ENCODE results near the gene SYNDIG1. TPM values are rescaled to one million over a fixed set of nuclear protein-coding genes. Genes with fewer than 3 reads are reported as not detected.

SYNDIG1 gene
- total RNA-seq, 2 experiments from 2014 or later, result not detected

- Mint-ChIP-seq H3K4me1 (ENCODE audit: low read depth) (no peaks in the 10 kb centered on the region), H3K36me3 (ENCODE audit: low read depth) (no peaks in the 10 kb centered on the region), H3K9me3 (ENCODE audit: insufficient read depth) (no peaks in the 10 kb centered on the region), H3K4me3 (no peak overlapping the region), H3K27ac (no peak overlapping the region), H3K27me3 (ENCODE audit: low read depth) (peaks cover 4% of the 10 kb centered on the region)
- POLR2A ChIA-PET, result no interaction called here
- DNase-seq (no peak), ATAC-seq (no peak)
- CTCF ChIA-PET, result no interaction called here
Measured at GRCh38 chr20:24702501-24703283, 233.3 kb downstream of the SYNDIG1 start.

- Mint-ChIP-seq H3K4me3 (no peak overlapping the region), H3K4me1 (ENCODE audit: low read depth) (no peaks in the 10 kb centered on the region), H3K27ac (no peak overlapping the region), H3K9me3 (ENCODE audit: insufficient read depth) (no peaks in the 10 kb centered on the region), H3K36me3 (ENCODE audit: low read depth) (no peaks in the 10 kb centered on the region), H3K27me3 (ENCODE audit: low read depth) (peaks cover 4% of the 10 kb centered on the region)
- ATAC-seq (no peak), DNase-seq (no peak)
- ChIA-PET POLR2A (no interaction called here), CTCF (no interaction called here)
Measured at GRCh38 chr20:24703284-24703610, 233.8 kb downstream of the SYNDIG1 start.

- Mint-ChIP-seq H3K27ac (no peak overlapping the region), H3K4me3 (no peak overlapping the region), H3K9me3 (ENCODE audit: insufficient read depth) (no peaks in the 10 kb centered on the region), H3K27me3 (ENCODE audit: low read depth) (peaks cover 4% of the 10 kb centered on the region), H3K36me3 (ENCODE audit: low read depth) (no peaks in the 10 kb centered on the region), H3K4me1 (ENCODE audit: low read depth) (no peaks in the 10 kb centered on the region)
- ChIA-PET POLR2A (interaction anchor here (0.5 kb wide), 1 partner anchor 17 kb away, joined by 3 read pairs; no protein-coding TSS in a partner anchor), CTCF (no interaction called here)
- DNase-seq, result no peak
- ATAC-seq, result no peak
Measured at GRCh38 chr20:24704899-24705298, 235.5 kb downstream of the SYNDIG1 start.

- DNase-seq (no peak), ATAC-seq (no peak)
- Mint-ChIP-seq H3K27me3 (ENCODE audit: low read depth) (peaks cover 4% of the 10 kb centered on the region), H3K4me1 (ENCODE audit: low read depth) (no peaks in the 10 kb centered on the region), H3K27ac (no peak overlapping the region), H3K9me3 (ENCODE audit: insufficient read depth) (no peaks in the 10 kb centered on the region), H3K36me3 (ENCODE audit: low read depth) (no peaks in the 10 kb centered on the region), H3K4me3 (no peak overlapping the region)
- ChIA-PET POLR2A (no interaction called here), CTCF (no interaction called here)
Measured at GRCh38 chr20:24705486-24705885, 236.1 kb downstream of the SYNDIG1 start.

GRCh38 chr20:24708411-24709295 is 239.2 kb downstream of the SYNDIG1 start:
- H3K4me1 Mint-ChIP-seq (ENCODE audit: low read depth), result no peaks in the 10 kb centered on the region
- H3K9me3 Mint-ChIP-seq (ENCODE audit: insufficient read depth), result peaks cover 8% of the 10 kb centered on the region
- H3K27me3 Mint-ChIP-seq (ENCODE audit: low read depth), result peaks cover 24% of the 10 kb centered on the region
- ATAC-seq (no peak), DNase-seq (no peak)
- ChIA-PET POLR2A (no interaction called here), CTCF (no interaction called here)
- no peak overlapping the region for H3K27ac Mint-ChIP-seq
- H3K4me3 Mint-ChIP-seq, result no peak overlapping the region
- no peaks in the 10 kb centered on the region for H3K36me3 Mint-ChIP-seq (ENCODE audit: low read depth)
